ENCODE results near the gene AAGAB.
"Not testable (repeated sequence)": the region's sequence is repeated elsewhere in the genome, so short reads cannot be mapped to it uniquely, and the experiment has no call there.

GRCh38 chr15:67285625-67286024 is 31.2 kb upstream of the AAGAB start:
- not testable (repeated sequence) for TF ChIP-seq CTCF, POLR2A (IDR thresholded peaks at IDR 0.05)
